ENCODE results near the gene CNPY1. TPM values are rescaled to one million over a fixed set of nuclear protein-coding genes. Genes with fewer than 3 reads are reported as not detected.

Gene CNPY1
- total and polyA plus RNA-seq, 4 donors = not detected

DNA sequence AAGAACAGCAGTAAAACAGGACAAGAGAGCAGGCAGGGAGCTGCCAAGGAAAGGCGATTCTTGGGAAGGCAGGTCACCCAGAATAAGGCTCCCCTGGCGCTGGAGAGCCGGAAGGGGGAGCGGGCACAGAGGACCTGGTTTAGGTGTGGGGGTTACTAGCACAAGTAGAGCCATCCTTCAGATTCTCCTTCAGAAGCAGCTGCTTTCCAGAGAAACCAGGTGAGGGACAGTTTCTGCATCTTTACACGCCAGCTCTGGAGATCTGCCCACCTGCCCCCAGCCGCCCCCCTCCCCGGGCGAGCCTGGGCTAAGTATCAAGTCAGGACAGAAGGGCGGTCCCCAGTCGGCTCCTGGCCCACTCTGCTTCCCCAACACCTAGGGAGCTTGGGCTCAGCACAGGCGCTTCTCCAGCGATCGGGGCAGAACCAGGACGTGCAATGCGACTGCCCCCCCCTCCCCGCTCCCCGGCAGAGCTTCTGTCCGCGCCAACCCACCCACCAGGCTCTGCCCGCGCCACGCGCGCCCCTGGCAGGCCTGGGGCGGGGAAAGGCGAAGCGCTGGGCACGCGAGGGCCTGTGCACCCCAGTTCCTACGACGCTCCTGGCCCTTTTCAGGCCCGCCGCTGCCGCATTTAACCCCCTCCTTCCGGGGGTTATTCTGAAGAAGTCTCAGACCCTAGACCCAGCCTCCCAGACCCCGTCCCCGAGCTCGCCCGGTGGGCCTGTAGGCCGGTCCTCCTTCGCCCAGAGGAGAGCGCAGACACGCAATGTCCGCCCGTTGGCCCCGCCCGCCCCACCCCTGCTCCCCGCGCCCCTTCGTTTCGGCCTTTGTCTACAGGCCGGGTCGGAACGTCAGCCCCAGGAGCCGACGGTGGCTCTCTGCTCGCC is 92.8 kb downstream of the CNPY1 start:
- WGBS, 2 donors = 4% methylated on average over 40 to 57 of the region's 57 CpGs
- no peaks in the 10 kb centered on the region for H3K4me1 ChIP-seq (ENCODE audit: control insufficient read depth in 1 of 2, insufficient read depth in 2 of 2, low read length in 2 of 2)
- ATAC-seq (ENCODE audit: low FRiP score) (no peak), DNase-seq (peak in 1 of 2 donors; percentile 66)
- no peak overlapping the region for H3K27ac ChIP-seq (ENCODE audit: low read depth in 1 of 2, low read length in 2 of 2)
- H3K4me3 ChIP-seq (ENCODE audit: low read length in 2 of 2) = no peak overlapping the region
- no peaks in the 10 kb centered on the region for H3K9me3 ChIP-seq (ENCODE audit: control insufficient read depth, low read length)
- H3K27me3 ChIP-seq (ENCODE audit: control insufficient read depth in 1 of 2, insufficient read depth in 2 of 2, low read length in 1 of 2) = peaks cover 0 to 2% of the 10 kb centered on the region in 2 donors
- intact Hi-C loops (cut with DNase I) = no loop called here
- H3K36me3 ChIP-seq (ENCODE audit: control insufficient read depth in 1 of 2, insufficient read depth in 2 of 2, low read length in 1 of 2) = no peaks in the 10 kb centered on the region

DNA sequence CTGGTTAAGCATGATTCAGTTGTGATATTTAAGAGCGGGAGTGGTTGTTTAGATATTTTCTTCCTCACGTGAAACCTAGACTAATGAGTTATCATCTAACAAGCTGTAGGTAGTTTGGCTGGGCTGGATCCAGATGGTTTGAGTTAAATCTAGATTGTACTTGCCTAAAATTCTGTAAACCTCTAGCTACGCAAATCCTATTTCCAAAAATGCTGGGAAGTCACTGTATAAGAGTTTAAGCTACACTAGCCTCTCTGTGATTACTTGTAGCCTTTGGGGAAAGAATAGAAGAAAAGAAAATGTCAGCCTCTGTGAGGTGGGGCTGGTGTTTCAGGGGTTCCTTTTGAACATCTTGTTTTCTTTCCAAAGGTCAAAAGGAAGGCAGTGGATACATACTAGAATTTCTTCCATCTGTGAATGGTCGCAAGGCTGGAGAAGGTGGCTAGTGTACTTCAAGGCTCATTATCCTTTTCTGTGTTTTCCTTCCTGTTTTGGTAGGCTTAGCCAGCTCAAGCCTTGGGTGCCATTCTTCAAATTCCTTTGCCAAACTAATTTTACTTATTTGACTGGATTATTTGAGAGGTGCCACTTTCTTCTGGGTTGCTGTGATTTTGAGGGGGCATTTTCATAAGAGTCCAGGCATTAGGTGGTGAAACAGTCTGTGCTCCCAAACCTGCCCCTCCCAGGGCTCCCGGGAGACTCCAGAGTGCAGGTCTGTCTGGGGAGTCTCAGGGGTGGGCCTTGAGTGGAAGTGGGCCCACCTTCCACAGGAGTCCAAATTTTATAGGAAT is 93.7 kb downstream of the CNPY1 start:
- DNase-seq (no peak), ATAC-seq (ENCODE audit: low FRiP score) (no peak)
- WGBS, 2 donors = 31 to 41% methylated on average over 5 of the region's 5 CpGs
- no peaks in the 10 kb centered on the region for H3K36me3 ChIP-seq (ENCODE audit: control insufficient read depth in 1 of 2, insufficient read depth in 2 of 2, low read length in 1 of 2)
- H3K27me3 ChIP-seq (ENCODE audit: control insufficient read depth in 1 of 2, insufficient read depth in 2 of 2, low read length in 1 of 2) = peaks cover 0 to 2% of the 10 kb centered on the region in 2 donors
- H3K4me1 ChIP-seq (ENCODE audit: control insufficient read depth in 1 of 2, insufficient read depth in 2 of 2, low read length in 2 of 2) = no peaks in the 10 kb centered on the region
- intact Hi-C loops (cut with DNase I) = no loop called here
- no peaks in the 10 kb centered on the region for H3K9me3 ChIP-seq (ENCODE audit: control insufficient read depth, low read length)
- no peak overlapping the region for H3K4me3 ChIP-seq (ENCODE audit: low read length in 2 of 2)
- H3K27ac ChIP-seq (ENCODE audit: low read depth in 1 of 2, low read length in 2 of 2) = no peak overlapping the region

- Histone ChIP-seq H3K4me1 (ENCODE audit: control insufficient read depth in 1 of 2, insufficient read depth in 2 of 2, low read length in 2 of 2) (no peaks in the 10 kb centered on the region), H3K27me3 (ENCODE audit: control insufficient read depth in 1 of 2, insufficient read depth in 2 of 2, low read length in 1 of 2) (peaks cover 0 to 2% of the 10 kb centered on the region in 2 donors)
- no peak for ATAC-seq (ENCODE audit: low FRiP score)
Measured at GRCh38 chr7:155451840-155452239, 94.5 kb downstream of the CNPY1 start.

More at GRCh38 chr7:155451840-155452239, 94.5 kb downstream of the CNPY1 start:
- intact Hi-C loops (cut with DNase I) = no loop called here
- no peak overlapping the region for H3K4me3 ChIP-seq (ENCODE audit: low read length in 2 of 2)
- no peaks in the 10 kb centered on the region for H3K9me3 ChIP-seq (ENCODE audit: control insufficient read depth, low read length)
- H3K27ac ChIP-seq (ENCODE audit: low read depth in 1 of 2, low read length in 2 of 2) = no peak overlapping the region
- H3K36me3 ChIP-seq (ENCODE audit: control insufficient read depth in 1 of 2, insufficient read depth in 2 of 2, low read length in 1 of 2) = no peaks in the 10 kb centered on the region
- WGBS, 2 donors = 9 to 14% methylated on average over 9 of the region's 9 CpGs
- DNase-seq = peak in 1 of 2 donors; percentile 35

Other genes starting within 250 kb of the CNPY1 start
- gene INSIG1, start 248.7 kb downstream of the CNPY1 start, total RNA-seq = 10 to 100 TPM; 37.7 to 48.3 TPM
- gene INSIG1, start 248.7 kb downstream of the CNPY1 start, polyA plus RNA-seq = 10 to 100 TPM; 14.1 to 14.5 TPM
- not detected for gene EN2, start 88.4 kb downstream of the CNPY1 start, total RNA-seq
- not detected for gene EN2, start 88.4 kb downstream of the CNPY1 start, polyA plus RNA-seq
- gene RBM33, start 98.1 kb upstream of the CNPY1 start, total RNA-seq = 10 to 100 TPM; 66.5 to 80.0 TPM
- gene RBM33, start 98.1 kb upstream of the CNPY1 start, polyA plus RNA-seq = 10 to 100 TPM in 1 of 2 donors, 1 to 10 TPM in 1; 4.1 to 27.9 TPM

Data from aorta (tissue), 5 donors.